H1 (cell line): Measurements from ENCODE around the gene NTS.

Source experiments
- EZH2 ChIP-seq: fragments of 200-600 bp; sonication (generic); IDR thresholded peaks from 2 replicates; pipeline ENCODE4 v1.7.1; 2012; ENCODE audit warnings: low read depth, mild to moderate bottlenecking, moderate library complexity, low read length, inconsistent platforms; ENCODE audit not compliant: severe bottlenecking
- JUND ChIP-seq: IDR thresholded peaks from 2 replicates; pipeline ENCODE4 v1.6.1; 2011; ENCODE audit warnings: mild to moderate bottlenecking, improper control_type of control experiment, low read length
- MAFK ChIP-seq: IDR thresholded peaks from 2 replicates; pipeline ENCODE4 v1.6.1; 2012; ENCODE audit warnings: low read depth, mild to moderate bottlenecking, improper control_type of control experiment, low read length
- POLR2A ChIP-seq, 2 experiments: IDR thresholded peaks; 1 replicate in 1 of 2; 2 replicates in 1 of 2; pipeline ENCODE4 v1.6.1; 2011; ENCODE audit warnings: low read depth in 2 of 2, low read length in 2 of 2, mild to moderate bottlenecking in 2 of 2; ENCODE audit errors: control extremely low read depth in 1 of 2
- RAD21 ChIP-seq, 2 experiments: IDR thresholded peaks in 1 of 2; conservative IDR thresholded peaks in 1 of 2; 2 replicates each; pipeline ENCODE4 v1.6.1; 2011; ENCODE audit warnings: low read depth in 2 of 2, low read length in 2 of 2, improper control_type of control experiment in 1 of 2, inconsistent platforms in 1 of 2, mild to moderate bottlenecking in 1 of 2, moderate library complexity in 1 of 2
- SP1 ChIP-seq: IDR thresholded peaks from 2 replicates; pipeline ENCODE4 v1.6.1; 2011; ENCODE audit warnings: low read depth, low read length
- TF ChIP-seq, protein P1 (sequence below), 3 experiments: IDR thresholded peaks; 1 replicate in 2 of 3; 2 replicates in 1 of 3; pipeline versions ENCODE4 v1.5.1 to v1.6.1; 2011; ENCODE audit warnings: low read length in 3 of 3, mild to moderate bottlenecking in 3 of 3, inconsistent platforms in 2 of 3, low read depth in 1 of 3, moderate library complexity in 1 of 3; ENCODE audit not compliant: insufficient read depth in 1 of 3; ENCODE audit errors: control extremely low read depth in 1 of 3

DNA sequence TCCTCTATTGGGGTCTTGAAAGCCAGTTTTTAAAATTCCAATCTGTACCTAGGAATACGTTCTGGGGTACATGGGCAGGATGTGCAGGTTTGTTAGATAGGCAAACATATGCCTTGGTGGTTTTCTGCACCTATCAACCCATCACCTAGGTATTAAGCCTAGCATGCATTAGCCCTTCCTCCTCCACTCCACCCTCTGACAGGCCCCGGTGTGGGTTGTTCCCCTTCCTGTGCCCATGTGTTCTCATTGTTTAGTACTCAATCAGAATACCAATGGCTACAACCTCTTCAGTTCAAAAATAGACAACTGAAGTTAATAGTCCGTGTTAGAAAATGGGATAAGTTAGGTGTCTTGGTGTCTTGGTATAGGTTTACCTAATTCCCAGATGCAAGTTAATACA lies 3.4 kb downstream of the NTS start:
- TF ChIP-seq MAFK = no peak
- TF ChIP-seq, protein P1, sequence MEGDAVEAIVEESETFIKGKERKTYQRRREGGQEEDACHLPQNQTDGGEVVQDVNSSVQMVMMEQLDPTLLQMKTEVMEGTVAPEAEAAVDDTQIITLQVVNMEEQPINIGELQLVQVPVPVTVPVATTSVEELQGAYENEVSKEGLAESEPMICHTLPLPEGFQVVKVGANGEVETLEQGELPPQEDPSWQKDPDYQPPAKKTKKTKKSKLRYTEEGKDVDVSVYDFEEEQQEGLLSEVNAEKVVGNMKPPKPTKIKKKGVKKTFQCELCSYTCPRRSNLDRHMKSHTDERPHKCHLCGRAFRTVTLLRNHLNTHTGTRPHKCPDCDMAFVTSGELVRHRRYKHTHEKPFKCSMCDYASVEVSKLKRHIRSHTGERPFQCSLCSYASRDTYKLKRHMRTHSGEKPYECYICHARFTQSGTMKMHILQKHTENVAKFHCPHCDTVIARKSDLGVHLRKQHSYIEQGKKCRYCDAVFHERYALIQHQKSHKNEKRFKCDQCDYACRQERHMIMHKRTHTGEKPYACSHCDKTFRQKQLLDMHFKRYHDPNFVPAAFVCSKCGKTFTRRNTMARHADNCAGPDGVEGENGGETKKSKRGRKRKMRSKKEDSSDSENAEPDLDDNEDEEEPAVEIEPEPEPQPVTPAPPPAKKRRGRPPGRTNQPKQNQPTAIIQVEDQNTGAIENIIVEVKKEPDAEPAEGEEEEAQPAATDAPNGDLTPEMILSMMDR (IDR thresholded peaks at IDR 0.05; ENCODE audit: control extremely low read depth in 1 of 3, insufficient read depth in 1 of 3, low read depth in 1 of 3, low read length in 3 of 3) = no peak
- no peak for TF ChIP-seq SP1
- TF ChIP-seq EZH2 = no peak
- TF ChIP-seq JUND = no peak
- TF ChIP-seq RAD21 (IDR thresholded peaks at IDR 0.05 in 1 of 2, conservative IDR thresholded peaks at IDR 0.05 in 1 of 2; ENCODE audit: low read depth in 2 of 2, low read length in 2 of 2) = no peak
- no peak for TF ChIP-seq POLR2A (IDR thresholded peaks at IDR 0.05; ENCODE audit: control extremely low read depth in 1 of 2, low read depth in 2 of 2, low read length in 2 of 2)
